ENCODE data around the gene DENND1B.

Gene DENND1B

DNA sequence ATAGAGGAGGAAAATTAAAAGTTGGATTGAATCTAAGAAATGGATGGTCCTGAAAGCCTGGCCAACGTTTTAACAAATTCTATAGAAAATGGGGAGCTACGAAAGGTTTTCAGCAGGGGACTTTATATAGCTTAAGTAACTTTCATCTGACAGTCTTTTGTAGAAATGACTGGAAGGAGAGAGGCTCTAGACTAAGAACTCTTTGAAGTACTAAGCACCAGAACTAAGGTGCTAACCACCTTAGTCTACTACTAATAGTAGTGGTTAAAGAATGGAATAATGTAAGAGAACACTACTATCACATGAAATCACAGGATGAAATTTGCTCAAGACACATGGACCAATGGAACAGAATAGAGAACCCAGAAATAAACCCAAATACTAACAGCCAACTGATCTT is 126.1 kb downstream of the DENND1B start:
- H3K27ac ChIP-seq (ENCODE audit: low read length), result no peak overlapping the region

DNA sequence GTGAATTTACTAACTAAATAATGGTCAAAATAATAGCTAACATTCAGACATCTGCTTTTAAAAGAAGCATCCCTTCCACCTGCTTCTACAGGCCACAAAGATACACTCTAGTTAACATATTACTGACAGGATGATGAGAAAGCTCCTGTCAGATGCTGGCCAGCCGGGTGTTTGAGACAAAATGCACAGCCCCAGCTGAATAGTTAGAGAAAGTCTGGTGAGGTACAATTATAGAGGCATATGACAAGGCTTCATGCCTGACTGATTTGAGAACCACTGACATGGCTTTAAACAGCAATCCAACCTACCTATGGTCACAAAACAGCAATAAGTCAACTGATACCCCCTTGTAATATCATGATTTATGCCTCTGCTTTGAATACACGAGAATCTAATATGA is 137.0 kb downstream of the DENND1B start:
- Histone ChIP-seq H3K27ac (ENCODE audit: low read length) (no peak overlapping the region), H3K9me3 (ENCODE audit: insufficient read depth, low read length, severe bottlenecking) (no peaks in the 10 kb centered on the region), H4K20me1 (ENCODE audit: insufficient read depth, low read length) (no peaks in the 10 kb centered on the region), H3K9ac (ENCODE audit: low read depth, low read length) (no peak overlapping the region), H3K79me2 (ENCODE audit: insufficient read depth, low read length) (no peaks in the 10 kb centered on the region), H3K4me1 (ENCODE audit: insufficient read depth, low read length) (no peaks in the 10 kb centered on the region), H3K4me2 (ENCODE audit: insufficient read depth, low read length) (no peak overlapping the region), H3K4me3 (ENCODE audit: low read depth in 1 of 2, low read length in 2 of 2) (no peak overlapping the region), H2AFZ (ENCODE audit: low read depth, low read length) (no peak overlapping the region), H3K27me3 (ENCODE audit: insufficient read depth, low read length, poor library complexity) (no peaks in the 10 kb centered on the region), H3K36me3 (ENCODE audit: insufficient read depth, low read length) (peaks cover 47% of the 10 kb centered on the region)
- no peak for TF ChIP-seq EZH2 (IDR thresholded peaks at IDR 0.05; ENCODE audit: borderline replicate concordance, low read depth, low read length, severe bottlenecking)
- TF ChIP-seq, protein P1, sequence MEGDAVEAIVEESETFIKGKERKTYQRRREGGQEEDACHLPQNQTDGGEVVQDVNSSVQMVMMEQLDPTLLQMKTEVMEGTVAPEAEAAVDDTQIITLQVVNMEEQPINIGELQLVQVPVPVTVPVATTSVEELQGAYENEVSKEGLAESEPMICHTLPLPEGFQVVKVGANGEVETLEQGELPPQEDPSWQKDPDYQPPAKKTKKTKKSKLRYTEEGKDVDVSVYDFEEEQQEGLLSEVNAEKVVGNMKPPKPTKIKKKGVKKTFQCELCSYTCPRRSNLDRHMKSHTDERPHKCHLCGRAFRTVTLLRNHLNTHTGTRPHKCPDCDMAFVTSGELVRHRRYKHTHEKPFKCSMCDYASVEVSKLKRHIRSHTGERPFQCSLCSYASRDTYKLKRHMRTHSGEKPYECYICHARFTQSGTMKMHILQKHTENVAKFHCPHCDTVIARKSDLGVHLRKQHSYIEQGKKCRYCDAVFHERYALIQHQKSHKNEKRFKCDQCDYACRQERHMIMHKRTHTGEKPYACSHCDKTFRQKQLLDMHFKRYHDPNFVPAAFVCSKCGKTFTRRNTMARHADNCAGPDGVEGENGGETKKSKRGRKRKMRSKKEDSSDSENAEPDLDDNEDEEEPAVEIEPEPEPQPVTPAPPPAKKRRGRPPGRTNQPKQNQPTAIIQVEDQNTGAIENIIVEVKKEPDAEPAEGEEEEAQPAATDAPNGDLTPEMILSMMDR (IDR thresholded peaks at IDR 0.05; ENCODE audit: borderline replicate concordance, extremely low read depth, low read length, poor library complexity, severe bottlenecking), result no peak
- ATAC-seq (ENCODE audit: insufficient read depth, low read depth), result no peak
- no peak for DNase-seq

More for the DNA sequence above, 126.1 kb downstream of the DENND1B start:
- no peak overlapping the region for H3K9ac ChIP-seq (ENCODE audit: low read depth, low read length)
- no peak for ATAC-seq (ENCODE audit: insufficient read depth, low read depth)
- DNase-seq, result no peak
- H3K4me3 ChIP-seq (ENCODE audit: low read depth in 1 of 2, low read length in 2 of 2), result no peak overlapping the region
- H3K9me3 ChIP-seq (ENCODE audit: insufficient read depth, low read length, severe bottlenecking), result no peaks in the 10 kb centered on the region
- H3K4me2 ChIP-seq (ENCODE audit: insufficient read depth, low read length), result no peak overlapping the region
- no peaks in the 10 kb centered on the region for H3K27me3 ChIP-seq (ENCODE audit: insufficient read depth, low read length, poor library complexity)
- no peaks in the 10 kb centered on the region for H3K79me2 ChIP-seq (ENCODE audit: insufficient read depth, low read length)
- TF ChIP-seq EZH2 (IDR thresholded peaks at IDR 0.05; ENCODE audit: borderline replicate concordance, low read depth, low read length, severe bottlenecking), result no peak
- TF ChIP-seq, protein P1 (IDR thresholded peaks at IDR 0.05; ENCODE audit: borderline replicate concordance, extremely low read depth, low read length, poor library complexity, severe bottlenecking), result no peak
- no peaks in the 10 kb centered on the region for H3K4me1 ChIP-seq (ENCODE audit: insufficient read depth, low read length)
- peaks cover 21% of the 10 kb centered on the region; the same call in 1 of the 2 replicates for H3K36me3 ChIP-seq (ENCODE audit: insufficient read depth, low read length)
- no peaks in the 10 kb centered on the region for H4K20me1 ChIP-seq (ENCODE audit: insufficient read depth, low read length)
- H2AFZ ChIP-seq (ENCODE audit: low read depth, low read length), result no peak overlapping the region

DNA sequence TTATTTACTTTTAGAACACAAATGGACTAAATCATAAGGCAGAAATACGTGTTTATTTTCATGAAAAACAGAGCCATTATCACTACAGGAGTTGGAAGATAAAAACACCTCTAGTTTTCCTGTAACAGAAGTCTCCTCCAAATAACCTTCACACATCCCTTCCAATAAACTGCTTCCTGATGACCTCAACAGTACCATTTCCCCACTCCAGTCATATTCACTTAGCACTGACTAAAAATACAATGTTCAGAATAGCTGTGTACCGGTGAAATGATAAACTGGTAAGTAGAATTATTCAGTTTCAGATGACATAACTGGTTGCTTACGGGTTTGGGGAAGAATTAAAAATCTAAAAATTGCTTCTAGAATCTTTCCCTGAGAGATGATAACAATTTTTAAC is 137.9 kb downstream of the DENND1B start:
- H3K36me3 ChIP-seq (ENCODE audit: insufficient read depth, low read length), result peaks cover 46% of the 10 kb centered on the region
- H2AFZ ChIP-seq (ENCODE audit: low read depth, low read length), result no peak overlapping the region
- no peaks in the 10 kb centered on the region for H3K79me2 ChIP-seq (ENCODE audit: insufficient read depth, low read length)
- no peak overlapping the region for H3K9ac ChIP-seq (ENCODE audit: low read depth, low read length)
- H3K4me3 ChIP-seq (ENCODE audit: low read depth in 1 of 2, low read length in 2 of 2), result no peak overlapping the region
- H3K27me3 ChIP-seq (ENCODE audit: insufficient read depth, low read length, poor library complexity), result no peaks in the 10 kb centered on the region
- no peaks in the 10 kb centered on the region for H3K4me1 ChIP-seq (ENCODE audit: insufficient read depth, low read length)
- no peak for TF ChIP-seq EZH2 (IDR thresholded peaks at IDR 0.05; ENCODE audit: borderline replicate concordance, low read depth, low read length, severe bottlenecking)
- TF ChIP-seq, protein P1 (IDR thresholded peaks at IDR 0.05; ENCODE audit: borderline replicate concordance, extremely low read depth, low read length, poor library complexity, severe bottlenecking), result no peak
- no peak for ATAC-seq (ENCODE audit: insufficient read depth, low read depth)
- H3K4me2 ChIP-seq (ENCODE audit: insufficient read depth, low read length), result no peak overlapping the region
- no peaks in the 10 kb centered on the region for H4K20me1 ChIP-seq (ENCODE audit: insufficient read depth, low read length)
- DNase-seq, result no peak
- H3K9me3 ChIP-seq (ENCODE audit: insufficient read depth, low read length, severe bottlenecking), result no peaks in the 10 kb centered on the region
- H3K27ac ChIP-seq (ENCODE audit: low read length), result no peak overlapping the region
